NCI-H345 treated with DMSO at 0.1 percent for 48 hours (cell line): Measurements from ENCODE around the gene CLDN9.
A peak's percentile ranks its signal among the peaks of the same experiment; 100 is the strongest.

Experiments
- DNase-seq: peaks from one replicate; lab custom pipeline; 2025; ENCODE audit not compliant: unreplicated experiment; lab: John Stamatoyannopoulos, UW

The CLDN9 gene

GRCh38 chr16:3012828-3013420, at the start of gene CLDN9:
Gene CLDN9 (plus strand): TSS chr16:3012923. CDS start chr16:3013363, 440 bp downstream.
- peak; percentile 91 for DNase-seq

- DNase-seq, result no peak
Measured at GRCh38 chr16:2963074-2963722, 49.5 kb upstream of the CLDN9 start.

- peak; percentile 59 for DNase-seq
Measured at GRCh38 chr16:2963723-2964474, 48.8 kb upstream of the CLDN9 start, which contains the start of gene KREMEN2. Gene KREMEN2 (plus strand): TSS chr16:2964275. CDS start chr16:2964521, 246 bp downstream.

- peak; percentile 68 for DNase-seq
Measured at GRCh38 chr16:2964475-2965336, 48.0 kb upstream of the CLDN9 start.

- no peak for DNase-seq
Measured at GRCh38 chr16:2966043-2966807, 46.5 kb upstream of the CLDN9 start.

GRCh38 chr16:2966808-2967191, 45.9 kb upstream of the CLDN9 start:
- DNase-seq, result no peak

GRCh38 chr16:2967211-2967631, 45.5 kb upstream of the CLDN9 start:
- no peak for DNase-seq

GRCh38 chr16:2967721-2968161, 45.0 kb upstream of the CLDN9 start:
- DNase-seq, result no peak

GRCh38 chr16:2968368-2968737, 44.4 kb upstream of the CLDN9 start:
- no peak for DNase-seq

- peak; percentile 77 for DNase-seq
Measured at GRCh38 chr16:2968738-2969544, 43.8 kb upstream of the CLDN9 start, which contains the start of gene PAQR4. Gene PAQR4 (plus strand): TSS chr16:2969348. CDS start chr16:2969675, 327 bp downstream.

- no peak for DNase-seq
Measured at GRCh38 chr16:2969545-2970521, 42.9 kb upstream of the CLDN9 start.

GRCh38 chr16:2970563-2970962, 42.2 kb upstream of the CLDN9 start:
- DNase-seq, result no peak

- DNase-seq, result no peak
Measured at GRCh38 chr16:2971134-2971984, 41.4 kb upstream of the CLDN9 start.

GRCh38 chr16:2971985-2972784, 40.5 kb upstream of the CLDN9 start:
- DNase-seq, result peak; percentile 54

GRCh38 chr16:2973093-2973492, 39.6 kb upstream of the CLDN9 start:
- DNase-seq, result no peak

- DNase-seq, result no peak
Measured at GRCh38 chr16:2973605-2974318, 39.0 kb upstream of the CLDN9 start.
